Measurements from ENCODE around the gene EDEM2.
"Not testable (repeated sequence)": the region's sequence is repeated elsewhere in the genome, so short reads cannot be mapped to it uniquely, and the experiment has no call there.

Gene EDEM2

DNA sequence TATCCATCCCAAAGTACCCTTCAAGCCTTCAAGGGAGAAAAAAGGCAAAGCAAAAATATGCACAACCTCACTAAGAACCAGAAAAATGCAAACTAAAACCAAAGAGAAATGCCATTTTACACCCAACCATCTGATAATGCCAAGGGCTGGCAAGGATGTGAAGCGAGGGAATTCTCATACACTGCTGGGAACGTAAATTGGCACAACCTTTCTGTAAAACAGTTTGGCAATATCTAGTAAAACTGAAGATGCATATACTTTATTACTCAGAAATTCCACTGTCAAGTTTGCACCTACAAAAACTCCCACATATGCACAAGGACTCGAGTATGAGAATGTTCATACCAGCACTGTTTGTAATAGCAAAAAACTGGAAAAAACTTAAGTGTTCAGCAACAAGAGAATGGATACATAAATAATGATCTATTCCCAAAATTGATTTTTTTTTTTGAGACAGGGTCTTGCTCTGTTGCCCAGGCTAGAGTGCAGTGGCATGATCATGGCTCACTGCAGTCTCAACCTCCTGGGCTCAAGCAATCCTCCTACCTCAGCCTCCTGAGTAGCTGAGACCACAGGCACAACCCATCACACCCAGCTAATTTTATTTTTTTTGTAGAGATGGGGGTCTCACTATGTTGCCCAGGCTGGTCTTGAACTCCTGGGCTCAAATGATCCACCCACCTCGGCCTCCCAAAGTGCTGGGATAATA is 21.7 kb upstream of the EDEM2 start:
- DNase-seq (ENCODE audit: low spot score), result not testable (repeated sequence)

DNA sequence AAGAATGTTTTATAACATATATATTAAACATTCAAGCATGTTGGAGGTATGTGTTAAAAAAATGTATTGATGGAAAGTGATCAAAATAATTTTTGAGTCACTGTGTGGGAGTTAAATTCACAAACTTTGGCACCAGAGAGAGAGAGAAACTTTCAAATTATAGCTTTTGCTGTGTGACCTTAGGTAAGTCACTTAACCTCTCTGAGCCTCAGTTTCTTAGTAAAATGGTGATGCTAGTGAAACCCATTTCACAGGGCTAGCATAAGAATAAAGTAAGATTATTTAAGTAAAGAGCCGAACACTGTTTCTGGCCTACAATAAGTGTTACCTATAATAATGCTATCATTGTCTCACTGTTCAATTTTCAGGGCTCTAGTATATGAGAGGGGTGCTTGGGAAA is 20.7 kb upstream of the EDEM2 start:
- DNase-seq (ENCODE audit: low spot score), result no peak

GRCh38 chr20:35166242-35166830 is 19.2 kb upstream of the EDEM2 start:
- no peak for DNase-seq (ENCODE audit: low spot score)

- no peak for DNase-seq (ENCODE audit: low spot score)
Observed at GRCh38 chr20:35165221-35166185, 18.4 kb upstream of the EDEM2 start.

DNA sequence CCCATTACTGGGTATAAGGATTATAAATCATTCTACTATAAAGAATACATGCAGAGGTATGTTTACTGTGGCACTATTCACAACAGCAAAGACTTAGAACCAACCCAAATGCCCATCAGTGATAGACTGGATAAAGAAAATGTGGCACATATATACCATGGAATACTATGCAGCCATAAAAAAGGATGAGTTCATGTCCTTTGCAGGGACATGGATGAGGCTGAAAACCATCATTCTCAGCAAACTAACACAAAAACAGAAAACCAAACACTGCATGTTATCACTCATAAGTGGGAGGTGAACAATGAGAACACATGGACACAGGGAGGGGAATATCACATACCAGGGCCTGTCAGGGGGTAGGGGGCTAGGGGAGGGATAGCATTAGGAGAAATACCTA is 17.4 kb upstream of the EDEM2 start:
- not testable (repeated sequence) for DNase-seq (ENCODE audit: low spot score)

DNA sequence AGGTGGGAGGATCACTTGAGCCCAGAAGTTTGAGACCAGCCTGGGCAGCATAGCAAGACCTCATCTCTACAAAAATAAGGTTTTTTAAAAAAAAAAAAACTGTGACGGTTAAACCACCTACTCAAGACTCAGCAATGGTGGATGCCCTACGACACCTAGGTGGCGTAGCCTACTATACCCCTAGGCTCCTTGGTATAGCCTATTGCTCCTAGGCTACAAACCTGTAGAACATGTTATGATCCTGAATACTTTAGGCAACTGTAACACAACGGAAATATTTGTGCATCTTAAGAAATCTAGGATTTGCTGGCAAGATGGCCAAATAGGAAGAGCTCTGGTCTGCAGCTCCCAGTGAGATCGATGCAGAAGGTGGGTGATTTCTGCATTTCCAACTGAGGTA is 13.2 kb upstream of the EDEM2 start:
- DNase-seq (ENCODE audit: low spot score), result not testable (repeated sequence)

- no peak for DNase-seq (ENCODE audit: low spot score)
Observed at GRCh38 chr20:35156978-35157377, 9.8 kb upstream of the EDEM2 start.

- DNase-seq (ENCODE audit: low spot score), result no peak
Observed at GRCh38 chr20:35155936-35156335, 8.8 kb upstream of the EDEM2 start.

DNA sequence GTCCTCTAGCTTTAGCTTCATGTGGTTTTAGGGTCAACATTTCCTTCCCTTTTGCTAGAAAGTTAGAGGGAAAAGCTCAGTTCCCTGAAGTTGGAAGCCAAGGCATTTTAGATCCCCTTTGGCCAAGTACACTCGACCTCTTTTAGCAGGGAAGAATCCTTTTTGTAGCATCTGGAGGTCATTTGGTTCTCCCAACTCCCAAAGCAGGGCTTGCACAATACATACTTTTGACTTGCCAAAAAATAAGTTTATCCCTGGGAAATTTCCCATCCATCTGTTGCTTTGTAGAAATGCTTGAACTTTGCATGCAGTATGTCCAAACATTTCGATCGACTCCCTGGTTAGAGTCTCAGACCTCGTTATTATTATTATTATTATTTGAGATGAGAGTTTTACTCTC is 4.6 kb upstream of the EDEM2 start:
- DNase-seq (ENCODE audit: low spot score), result no peak

DNA sequence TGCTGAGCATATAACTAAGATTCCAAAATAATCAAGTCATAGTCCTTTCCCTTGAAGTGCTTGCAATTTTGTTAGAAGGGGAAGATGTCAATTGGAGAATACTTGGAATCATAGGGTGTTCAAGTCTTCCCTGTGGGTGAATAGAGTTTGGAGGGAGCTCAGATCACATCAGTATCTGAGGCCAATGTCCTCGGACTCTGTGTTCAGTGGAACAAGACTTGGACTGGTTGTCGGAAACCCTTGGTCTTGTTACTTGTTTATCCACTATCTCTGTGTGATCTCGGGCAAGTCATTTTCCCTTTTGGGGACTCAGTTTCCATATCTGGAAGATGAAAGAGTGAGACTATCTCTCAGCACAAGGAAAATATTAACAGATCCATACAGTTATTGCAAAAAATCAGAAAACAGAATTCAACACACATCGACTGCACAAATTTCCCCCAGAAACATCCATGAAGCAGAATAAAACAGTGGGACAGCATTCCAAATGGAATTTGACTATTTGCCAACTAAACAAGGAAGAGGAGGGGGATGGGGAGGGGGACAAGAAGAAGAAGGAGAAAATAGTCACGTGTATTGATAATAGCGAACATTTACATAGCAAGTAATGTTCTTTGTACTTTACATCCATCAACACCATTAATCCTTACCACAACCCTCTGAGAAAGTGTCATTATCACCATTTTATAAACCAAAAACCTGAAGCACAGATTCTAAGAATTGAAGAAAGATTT is 3.9 kb upstream of the EDEM2 start:
- DNase-seq (ENCODE audit: low spot score), result no peak

DNA sequence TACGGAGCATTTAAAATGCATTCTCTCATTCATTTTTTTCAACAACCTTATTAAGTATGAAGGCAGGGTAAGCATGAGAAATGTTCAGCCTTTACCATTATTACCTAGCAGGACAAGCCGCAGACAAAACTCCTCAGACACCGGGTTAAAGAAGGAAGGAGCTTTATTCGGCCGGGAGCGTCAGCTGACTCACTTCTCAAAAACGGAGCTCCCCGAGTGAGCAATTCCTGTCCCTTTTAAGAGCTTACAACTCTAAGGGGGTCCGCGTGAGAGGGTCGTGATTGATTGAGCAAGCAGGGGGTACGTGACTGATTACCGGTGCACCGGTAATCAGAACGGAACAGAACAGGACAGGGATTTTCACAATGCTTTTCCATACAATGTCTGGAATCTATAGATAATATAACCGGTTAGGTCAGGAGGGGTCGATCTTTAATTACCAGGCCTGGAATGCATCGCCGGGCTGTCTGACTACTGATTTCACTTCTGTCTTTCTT is 487 bp upstream of the EDEM2 start:
- not testable (repeated sequence) for DNase-seq (ENCODE audit: low spot score)

- DNase-seq (ENCODE audit: low spot score), result peak; percentile 29
Observed at GRCh38 chr20:35146299-35146919, 727 bp downstream of the EDEM2 start.

DNA sequence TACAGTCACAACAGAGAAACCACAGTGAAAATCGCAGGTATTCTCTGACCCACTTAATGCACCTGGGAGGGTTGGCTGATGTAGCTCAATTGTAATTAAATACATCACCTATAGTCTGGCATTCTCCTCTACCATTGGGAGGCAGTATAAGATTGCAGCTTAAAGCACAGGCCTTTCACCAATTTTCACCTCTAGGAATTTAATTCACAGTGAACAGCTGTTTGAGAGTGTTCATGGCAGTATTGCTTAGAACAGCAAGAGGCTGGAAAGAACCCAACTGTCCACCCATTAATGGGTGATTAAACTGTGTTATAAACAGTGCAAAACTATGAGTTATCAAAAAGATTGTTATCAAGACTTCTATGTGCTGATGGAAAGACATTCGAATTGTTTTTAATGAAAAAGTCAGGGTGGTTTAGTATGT is 2.0 kb downstream of the EDEM2 start:
- peak; percentile 90 for DNase-seq (ENCODE audit: low spot score)

DNA sequence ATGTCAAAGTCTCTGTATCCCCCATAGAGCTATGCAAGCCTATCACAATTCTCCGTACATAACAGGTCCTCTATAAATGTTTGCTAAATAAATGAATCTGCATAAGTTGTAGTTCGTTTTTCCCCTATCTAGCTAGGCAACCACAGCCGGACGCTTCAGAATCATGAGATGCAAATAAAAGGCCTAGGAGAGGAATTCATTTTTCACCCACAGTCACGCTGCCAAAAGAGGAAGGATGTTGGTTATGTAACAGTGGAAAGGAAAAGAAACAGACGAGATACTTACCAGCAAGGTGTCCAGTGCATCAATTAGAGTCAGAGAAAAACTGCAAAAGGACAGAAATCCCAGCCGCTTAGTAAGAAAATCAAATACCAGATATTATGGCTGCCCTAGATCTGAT is 2.4 kb downstream of the EDEM2 start:
- DNase-seq (ENCODE audit: low spot score), result peak; percentile 45

DNA sequence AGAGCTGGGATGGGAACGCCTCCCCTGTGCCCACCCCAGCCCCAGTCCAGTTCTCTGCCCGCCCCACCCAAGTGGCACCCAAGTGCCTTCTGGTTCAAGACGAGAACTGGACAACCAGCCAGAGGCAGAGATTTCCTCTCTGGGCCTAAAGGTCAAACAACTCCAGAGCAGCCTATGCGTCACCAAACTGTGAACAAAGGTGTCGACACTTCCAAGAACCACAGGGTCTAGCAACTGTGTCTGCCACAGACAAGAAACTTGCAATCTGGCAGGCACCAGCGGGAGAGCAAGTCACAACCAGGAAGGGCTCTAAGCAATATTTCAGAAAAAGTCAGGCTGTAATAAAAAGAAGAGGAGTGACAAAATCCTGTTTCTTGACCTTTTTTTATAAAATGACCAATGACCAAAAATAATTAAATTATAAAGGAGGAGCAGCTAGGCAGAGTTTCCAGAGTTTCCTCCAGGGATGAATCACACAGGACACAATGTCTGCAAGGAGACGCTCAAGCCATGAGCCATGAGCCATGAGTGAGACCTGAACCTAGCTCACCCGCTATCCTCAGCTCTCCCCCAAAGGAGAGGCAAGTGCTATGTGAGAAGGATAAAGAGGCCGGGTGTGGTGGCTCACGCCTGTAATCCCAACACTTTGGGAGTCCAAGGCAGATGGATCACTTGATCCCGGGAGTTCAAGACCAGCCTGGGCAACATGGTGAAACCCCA is 11.1 kb downstream of the EDEM2 start:
- no peak for DNase-seq (ENCODE audit: low spot score)

DNA sequence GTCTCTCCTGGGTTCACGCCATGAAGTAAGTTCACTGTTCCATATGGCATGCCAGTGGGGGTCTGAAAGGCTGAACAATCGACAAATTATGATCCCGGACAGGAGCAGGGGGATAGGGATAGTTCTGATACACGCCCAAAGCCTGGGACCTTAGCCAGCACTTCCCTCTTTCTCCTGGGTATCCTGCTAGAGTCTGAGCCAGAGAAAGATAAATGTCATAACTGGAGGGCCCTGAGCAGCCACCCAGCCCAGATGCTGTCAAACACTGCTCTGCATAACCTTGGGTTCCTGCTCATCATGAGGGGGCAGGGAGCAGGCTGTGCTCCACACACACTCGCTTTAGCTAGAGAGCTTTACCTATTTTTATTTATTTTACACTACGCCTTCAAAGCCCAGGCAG is 12.3 kb downstream of the EDEM2 start:
- no peak for DNase-seq (ENCODE audit: low spot score)

DNA sequence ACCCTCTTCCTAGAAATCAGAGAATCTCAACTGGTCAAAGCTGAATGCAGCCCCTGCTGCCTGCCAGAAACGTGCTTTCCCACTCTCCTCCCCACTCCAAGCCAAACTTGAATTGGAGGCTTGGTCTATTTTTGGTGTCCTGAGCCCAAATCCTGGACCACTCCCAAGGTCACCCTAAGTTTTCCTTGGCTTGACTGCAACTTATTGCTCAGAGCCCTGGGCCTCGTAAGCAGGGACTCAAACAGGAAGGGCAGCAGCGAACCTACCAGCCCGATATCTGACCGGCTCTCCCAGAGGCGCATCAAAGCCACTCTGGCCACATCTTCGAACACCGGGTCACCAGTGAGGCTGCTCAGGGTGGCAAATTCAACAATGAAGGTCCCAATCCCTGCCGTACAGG is 12.7 kb downstream of the EDEM2 start:
- DNase-seq (ENCODE audit: low spot score), result no peak

GRCh38 chr20:35133735-35134134 is 13.4 kb downstream of the EDEM2 start:
- DNase-seq (ENCODE audit: low spot score), result no peak

DNA sequence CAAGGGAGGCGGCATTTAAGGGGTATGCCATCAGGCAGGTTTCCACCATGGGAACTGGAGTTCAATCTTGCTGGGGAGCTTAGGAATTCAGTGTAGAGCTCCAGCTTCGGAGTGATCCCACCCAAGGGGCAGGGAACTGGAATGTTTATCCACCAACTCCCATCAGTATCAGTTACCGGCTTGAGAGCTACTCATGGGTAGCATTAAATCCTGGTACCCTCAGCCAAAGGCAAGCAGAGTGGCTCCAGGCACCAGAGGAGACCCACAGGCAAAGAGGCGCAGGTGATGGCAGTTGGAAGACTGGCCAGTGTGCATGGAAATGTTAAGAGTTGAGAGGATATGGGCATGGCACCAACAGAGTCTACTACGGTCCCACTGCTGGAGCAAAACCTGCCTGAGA is 14.1 kb downstream of the EDEM2 start:
- no peak for DNase-seq (ENCODE audit: low spot score)

DNA sequence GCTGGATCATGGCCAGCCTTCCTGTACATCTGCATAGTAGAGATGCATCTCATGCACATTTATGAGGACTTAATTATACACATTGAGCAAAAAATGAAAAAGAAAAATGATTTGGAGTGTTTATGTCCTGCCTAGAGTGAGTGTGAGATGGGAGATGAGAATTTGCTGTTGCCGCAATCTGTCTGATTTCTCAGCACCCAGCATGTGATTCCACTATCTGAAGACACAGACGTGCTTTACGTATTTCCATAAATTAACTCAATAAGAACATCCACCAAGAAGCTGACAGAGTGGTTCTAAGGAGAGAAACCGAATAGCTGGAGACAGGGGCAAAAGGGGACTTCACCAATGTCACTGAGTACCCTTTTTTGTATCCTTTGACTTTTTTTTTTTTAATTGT is 15.2 kb downstream of the EDEM2 start:
- no peak for DNase-seq (ENCODE audit: low spot score)

DNA sequence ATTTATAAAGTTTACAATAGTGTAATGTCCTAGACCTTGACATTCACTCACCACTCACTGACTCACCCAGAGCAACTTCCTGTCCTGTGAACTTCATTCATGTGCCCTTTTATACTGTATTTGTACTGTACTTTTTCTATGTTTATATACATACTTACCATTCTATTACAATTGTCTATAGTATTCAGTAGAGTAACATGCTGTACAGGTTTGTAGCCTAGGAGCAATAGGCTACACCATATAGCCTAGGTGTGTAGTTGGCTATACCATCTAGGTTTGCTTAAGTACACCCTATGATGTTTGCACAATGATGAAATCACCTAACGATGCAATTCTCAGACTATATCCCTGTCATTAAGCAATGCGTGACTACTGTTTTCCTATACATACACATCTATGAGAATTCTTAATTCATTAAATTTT is 17.5 kb downstream of the EDEM2 start:
- DNase-seq (ENCODE audit: low spot score), result no peak

Measured in NAMALWA (cell line).